Activated CD4-positive, alpha-beta T cell treated with anti-CD3 and anti-CD28 coated beads, Interleukin-2, amount 50 U/mL, for 24 hours (primary cell): ENCODE measurements around the gene ADGRE2.
A peak's percentile ranks its signal among the peaks of the same experiment; 100 is the strongest.

Experiments used
- DNase-seq, 2 donors: peaks; one replicate each; pipeline ENCODE4 v3.0.0-alpha.2; 2020; ENCODE audit warnings: low read depth in 1 of 2, low spot score in 1 of 2

The ADGRE2 gene

GRCh38 chr19:14748601-14749000 lies 29.8 kb downstream of the ADGRE2 start:
- DNase-seq = no peak

GRCh38 chr19:14746886-14747285 lies 31.5 kb downstream of the ADGRE2 start:
- DNase-seq = no peak

- DNase-seq = no peak
Observed at GRCh38 chr19:14735915-14736314, 42.4 kb downstream of the ADGRE2 start.

- DNase-seq = no peak
Observed at GRCh38 chr19:14733574-14733973, 44.8 kb downstream of the ADGRE2 start.

GRCh38 chr19:14732510-14732909 lies 45.9 kb downstream of the ADGRE2 start:
- no peak for DNase-seq

GRCh38 chr19:14731200-14731599 lies 47.2 kb downstream of the ADGRE2 start:
- no peak for DNase-seq

GRCh38 chr19:14728595-14728994 lies 49.8 kb downstream of the ADGRE2 start:
- DNase-seq = no peak

GRCh38 chr19:14722127-14722526 lies 56.2 kb downstream of the ADGRE2 start:
- no peak for DNase-seq

GRCh38 chr19:14719162-14719561 lies 59.2 kb downstream of the ADGRE2 start:
- no peak for DNase-seq

- DNase-seq = no peak
Observed at GRCh38 chr19:14718522-14719116, 59.7 kb downstream of the ADGRE2 start.

- DNase-seq = no peak
Observed at GRCh38 chr19:14715841-14716240, 62.5 kb downstream of the ADGRE2 start.

GRCh38 chr19:14704450-14704849 lies 73.9 kb downstream of the ADGRE2 start:
- DNase-seq = no peak

GRCh38 chr19:14703833-14704232 lies 74.5 kb downstream of the ADGRE2 start:
- DNase-seq = no peak

GRCh38 chr19:14700711-14701375 lies 77.5 kb downstream of the ADGRE2 start:
- DNase-seq = no peak

GRCh38 chr19:14699641-14700040 lies 78.7 kb downstream of the ADGRE2 start:
- DNase-seq = no peak

GRCh38 chr19:14695471-14695870 lies 82.9 kb downstream of the ADGRE2 start:
- DNase-seq = no peak

GRCh38 chr19:14694641-14695266 lies 83.6 kb downstream of the ADGRE2 start:
- DNase-seq = no peak

GRCh38 chr19:14689598-14690503 lies 88.5 kb downstream of the ADGRE2 start, which contains the start of gene ZNF333:
Gene ZNF333, plus strand, starts transcription at chr19:14690048. Its CDS starts 3,444 bp downstream, at chr19:14693492.
- peak; percentile 99 for DNase-seq

GRCh38 chr19:14686411-14686810 lies 91.9 kb downstream of the ADGRE2 start:
- DNase-seq = peak in 1 of 2 donors; percentile 3

- DNase-seq = no peak
Observed at GRCh38 chr19:14683439-14683838, 94.9 kb downstream of the ADGRE2 start.
